Activated naive CD4-positive, alpha-beta T cell treated with anti-CD3 and anti-CD28 coated beads, Interleukin-2, amount 50 U/mL, for 24 hours (primary cell): ENCODE data around the gene BNC2.
"Not testable (repeated sequence)": the region's sequence is repeated elsewhere in the genome, so short reads cannot be mapped to it uniquely, and the experiment has no call there.

Source experiments
- H3K27ac Mint-ChIP-seq: one replicate; pipeline ENCODE4 v1.8.0; 2021; ENCODE audit warnings: mild to moderate bottlenecking, mixed read lengths
- H3K27me3 Mint-ChIP-seq: one replicate; pipeline ENCODE4 v1.8.0; 2021; ENCODE audit warnings: mixed read lengths
- H3K36me3 Mint-ChIP-seq: one replicate; pipeline ENCODE4 v1.8.0; 2021; ENCODE audit warnings: mixed read lengths
- H3K4me1 Mint-ChIP-seq: one replicate; pipeline ENCODE4 v1.8.0; 2021; ENCODE audit warnings: mixed read lengths
- H3K4me3 Mint-ChIP-seq: one replicate; pipeline ENCODE4 v1.8.0; 2021; ENCODE audit warnings: mild to moderate bottlenecking, mixed read lengths
- H3K9me3 Mint-ChIP-seq: one replicate; pipeline ENCODE4 v1.8.0; 2021; ENCODE audit warnings: mixed read lengths

Gene BNC2

DNA sequence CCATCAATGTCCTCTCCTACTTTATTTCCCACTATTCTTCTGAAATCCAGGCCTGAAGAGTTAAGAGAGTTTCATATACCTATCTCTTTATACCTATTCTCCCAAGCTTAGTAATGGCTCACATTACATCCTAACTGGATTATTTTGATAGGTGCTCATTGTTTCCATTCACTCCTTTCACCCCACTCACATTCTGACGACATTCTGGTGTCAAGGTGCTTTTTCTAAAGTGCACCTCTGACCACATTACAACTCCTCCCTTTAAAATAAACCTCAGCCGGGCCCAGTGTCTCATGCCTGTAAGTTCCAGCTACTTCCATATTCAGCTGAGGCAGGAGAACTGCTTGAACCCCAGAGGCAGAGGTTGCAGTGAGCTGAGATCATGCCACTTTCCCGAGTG, 417.1 kb downstream of the BNC2 start:
- no peak overlapping the region for H3K4me3 Mint-ChIP-seq
- peaks cover 2% of the 10 kb centered on the region for H3K27me3 Mint-ChIP-seq
- no peaks in the 10 kb centered on the region for H3K4me1 Mint-ChIP-seq
- peaks cover 9% of the 10 kb centered on the region for H3K9me3 Mint-ChIP-seq
- no peaks in the 10 kb centered on the region for H3K36me3 Mint-ChIP-seq
- no peak overlapping the region for H3K27ac Mint-ChIP-seq

DNA sequence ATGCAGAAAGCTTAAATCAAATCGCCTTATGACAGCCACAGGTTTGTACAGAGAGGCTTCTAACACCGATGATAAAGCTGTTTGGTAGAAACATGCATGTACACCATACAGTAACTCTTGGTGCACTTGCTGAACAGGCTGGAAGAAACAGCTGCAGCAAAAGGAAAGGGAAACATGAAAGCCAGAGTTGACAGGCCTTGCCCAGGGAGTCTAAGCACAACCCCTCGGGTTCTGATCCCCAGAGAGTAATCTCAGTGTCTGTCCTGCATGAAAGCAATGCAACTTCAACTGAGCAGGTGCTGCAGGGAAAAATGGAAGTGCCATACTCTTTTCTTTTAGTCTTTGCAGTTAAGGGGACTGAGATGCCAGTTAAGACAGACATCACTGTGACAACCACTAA, 419.9 kb downstream of the BNC2 start:
- Mint-ChIP-seq H3K36me3 (no peaks in the 10 kb centered on the region), H3K9me3 (peaks cover 5% of the 10 kb centered on the region), H3K4me3 (no peak overlapping the region), H3K4me1 (no peaks in the 10 kb centered on the region), H3K27me3 (peaks cover 2% of the 10 kb centered on the region), H3K27ac (no peak overlapping the region)

GRCh38 chr9:16450043-16450442, 420.4 kb downstream of the BNC2 start:
- Mint-ChIP-seq H3K27ac (no peak overlapping the region), H3K4me3 (no peak overlapping the region), H3K36me3 (no peaks in the 10 kb centered on the region), H3K27me3 (peaks cover 2% of the 10 kb centered on the region), H3K9me3 (peaks cover 5% of the 10 kb centered on the region), H3K4me1 (no peaks in the 10 kb centered on the region)

DNA sequence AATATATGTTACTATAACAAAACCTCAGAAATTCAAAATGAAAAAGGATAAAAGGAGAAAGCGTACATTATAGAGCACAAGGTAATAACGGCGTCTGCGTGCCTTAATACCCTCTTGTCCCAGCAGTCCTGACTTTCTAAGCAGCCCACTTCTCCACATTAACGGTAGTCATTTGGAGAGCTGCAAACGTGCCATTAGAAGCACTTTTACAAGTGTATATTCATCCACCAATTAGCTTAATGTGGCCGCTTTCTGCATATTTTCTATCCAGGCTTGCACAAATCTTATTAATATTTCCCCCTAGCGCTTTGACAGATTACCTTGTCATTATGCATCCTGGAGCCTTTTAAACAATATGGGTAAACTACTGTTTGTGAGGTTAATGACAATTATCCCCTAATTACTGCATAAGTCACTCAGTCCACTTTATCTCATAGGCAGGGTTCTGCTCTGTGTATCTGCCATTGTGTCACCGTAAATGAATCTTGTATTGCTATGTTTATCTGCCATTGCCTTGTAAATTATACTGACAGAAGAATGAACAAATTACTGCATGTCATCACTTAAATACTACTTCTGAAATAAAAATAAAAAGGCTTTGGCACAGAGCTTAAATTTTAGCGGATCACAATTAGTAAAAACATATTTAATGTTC, 421.3 kb downstream of the BNC2 start:
- no peak overlapping the region for H3K4me3 Mint-ChIP-seq

DNA sequence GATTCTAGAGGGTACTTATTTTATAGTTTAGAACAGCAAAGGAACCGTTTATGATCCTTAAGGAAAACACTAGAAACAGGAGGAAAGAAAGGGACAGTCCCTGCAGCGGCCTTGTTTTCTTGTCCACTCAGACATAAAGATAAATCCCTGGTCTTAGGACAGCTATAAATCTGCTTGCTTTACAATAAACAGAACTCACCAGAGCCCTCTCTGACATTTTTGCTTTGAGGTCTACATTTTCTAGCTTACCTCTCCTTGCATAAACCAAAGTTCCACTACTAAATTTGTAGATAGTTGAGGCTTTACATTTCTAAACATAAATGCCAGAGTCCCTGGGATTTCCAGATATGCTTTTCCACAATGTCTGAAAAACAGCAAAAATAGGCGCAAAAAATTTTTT, 422.5 kb downstream of the BNC2 start:
- Mint-ChIP-seq H3K9me3 (peaks cover 5% of the 10 kb centered on the region), H3K27ac (no peak overlapping the region), H3K27me3 (peaks cover 2% of the 10 kb centered on the region), H3K4me3 (no peak overlapping the region), H3K36me3 (no peaks in the 10 kb centered on the region), H3K4me1 (no peaks in the 10 kb centered on the region)

More for the DNA sequence above, 421.3 kb downstream of the BNC2 start:
- Mint-ChIP-seq H3K36me3 (no peaks in the 10 kb centered on the region), H3K27me3 (peaks cover 2% of the 10 kb centered on the region), H3K4me1 (no peaks in the 10 kb centered on the region), H3K9me3 (peaks cover 5% of the 10 kb centered on the region), H3K27ac (no peak overlapping the region)

DNA sequence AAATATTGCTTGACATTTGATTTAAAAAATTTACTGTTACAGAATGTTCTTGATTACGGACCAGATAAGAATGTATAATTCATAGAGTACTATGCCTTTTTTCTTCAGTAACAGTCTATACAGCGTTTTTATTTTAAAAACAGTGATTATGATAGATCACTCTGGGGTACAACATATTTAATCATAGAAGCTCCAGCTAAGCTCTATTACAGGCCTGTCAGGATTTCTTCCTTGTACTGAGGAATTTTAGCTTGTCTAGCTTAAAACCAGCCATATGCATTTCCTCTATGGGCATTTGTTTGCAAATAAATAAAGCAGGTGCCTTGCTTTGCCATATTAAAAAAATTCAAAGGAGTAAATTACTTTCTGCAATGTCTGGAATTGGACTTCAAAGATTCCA, 423.8 kb downstream of the BNC2 start:
- Mint-ChIP-seq H3K27me3 (no peaks in the 10 kb centered on the region), H3K36me3 (no peaks in the 10 kb centered on the region), H3K4me3 (no peak overlapping the region), H3K27ac (no peak overlapping the region), H3K4me1 (no peaks in the 10 kb centered on the region), H3K9me3 (no peaks in the 10 kb centered on the region)

- no peak overlapping the region for H3K4me3 Mint-ChIP-seq
- no peaks in the 10 kb centered on the region for H3K27me3 Mint-ChIP-seq
- no peaks in the 10 kb centered on the region for H3K9me3 Mint-ChIP-seq
- no peak overlapping the region for H3K27ac Mint-ChIP-seq
- H3K36me3 Mint-ChIP-seq: no peaks in the 10 kb centered on the region
- H3K4me1 Mint-ChIP-seq: no peaks in the 10 kb centered on the region
Observed at GRCh38 chr9:16445141-16445920, 425.1 kb downstream of the BNC2 start.

DNA sequence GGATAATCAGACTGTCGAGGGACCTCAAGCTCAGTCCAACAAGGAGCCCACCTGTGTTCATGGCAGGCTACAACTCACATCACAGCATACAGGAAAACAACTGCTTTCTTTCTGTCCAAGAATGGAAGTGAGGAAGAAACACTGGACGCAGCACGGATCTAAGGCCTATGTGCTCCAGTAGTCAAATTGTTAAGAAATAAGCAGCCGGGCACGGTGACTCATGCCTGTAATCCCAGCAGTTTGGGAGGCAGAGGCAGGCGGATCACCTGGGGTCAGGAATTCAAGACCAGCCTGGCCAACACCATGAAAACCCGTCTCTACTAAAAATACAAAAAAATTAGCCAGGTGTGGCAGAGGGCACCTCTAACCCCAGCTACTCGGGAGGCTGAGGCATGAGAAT, 427.8 kb downstream of the BNC2 start:
- H3K4me1 Mint-ChIP-seq: no peaks in the 10 kb centered on the region
- no peak overlapping the region for H3K4me3 Mint-ChIP-seq
- H3K27me3 Mint-ChIP-seq: no peaks in the 10 kb centered on the region
- no peaks in the 10 kb centered on the region for H3K36me3 Mint-ChIP-seq
- no peak overlapping the region for H3K27ac Mint-ChIP-seq
- H3K9me3 Mint-ChIP-seq: no peaks in the 10 kb centered on the region

- Mint-ChIP-seq H3K4me1 (no peaks in the 10 kb centered on the region), H3K4me3 (no peak overlapping the region), H3K27ac (no peak overlapping the region), H3K9me3 (no peaks in the 10 kb centered on the region), H3K36me3 (no peaks in the 10 kb centered on the region), H3K27me3 (no peaks in the 10 kb centered on the region)
Observed at GRCh38 chr9:16441791-16442190, 428.7 kb downstream of the BNC2 start.

- H3K4me3 Mint-ChIP-seq, H3K27ac Mint-ChIP-seq, H3K4me1 Mint-ChIP-seq: not testable (repeated sequence)
Observed at GRCh38 chr9:16438831-16439230, 431.6 kb downstream of the BNC2 start.

DNA sequence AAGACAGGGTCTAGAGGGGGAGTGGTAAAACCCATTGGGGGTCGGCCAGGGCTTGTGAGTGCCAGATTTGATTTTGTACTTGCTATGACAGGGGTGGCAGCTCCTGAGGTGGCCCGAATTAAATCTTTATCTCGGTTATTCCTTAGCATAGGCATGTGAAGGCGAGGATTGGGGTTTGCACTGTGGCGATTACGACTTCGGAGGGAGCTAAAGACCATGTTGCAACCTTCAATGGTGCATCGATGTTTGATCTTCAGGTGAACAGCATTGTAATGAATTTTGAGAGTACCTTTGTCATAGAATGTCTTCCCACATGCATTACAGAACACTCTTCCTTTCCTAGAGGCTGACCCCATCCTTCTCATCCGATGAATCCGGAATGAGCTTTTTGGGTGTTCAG, 433.9 kb downstream of the BNC2 start:
- Mint-ChIP-seq H3K27me3 (no peaks in the 10 kb centered on the region), H3K27ac (no peak overlapping the region), H3K4me1 (no peaks in the 10 kb centered on the region), H3K9me3 (peaks cover 7% of the 10 kb centered on the region), H3K36me3 (no peaks in the 10 kb centered on the region), H3K4me3 (no peak overlapping the region)

More at GRCh38 chr9:16438831-16439230, 431.6 kb downstream of the BNC2 start:
- H3K9me3 Mint-ChIP-seq, H3K27me3 Mint-ChIP-seq, H3K36me3 Mint-ChIP-seq: not testable (repeated sequence)

DNA sequence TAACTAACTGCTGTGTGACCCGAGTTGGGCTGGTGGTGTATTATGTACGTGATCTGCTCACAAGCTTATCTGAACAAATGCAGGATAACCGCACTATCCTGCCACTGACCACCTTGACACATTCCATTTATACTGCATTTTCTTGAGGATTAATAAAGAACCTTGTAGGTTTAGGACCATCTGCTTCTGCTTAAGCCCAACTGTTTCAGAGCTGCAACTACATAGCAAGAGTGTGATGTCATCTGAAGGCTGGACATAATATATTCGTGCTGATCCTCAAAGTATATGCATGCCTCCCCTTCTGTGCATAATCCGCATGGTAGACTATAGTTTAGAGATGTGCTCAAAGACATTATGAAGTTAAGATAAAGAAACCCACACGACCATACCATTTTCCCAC, 435.9 kb downstream of the BNC2 start:
- Mint-ChIP-seq H3K27ac (no peak overlapping the region), H3K36me3 (no peaks in the 10 kb centered on the region), H3K27me3 (no peaks in the 10 kb centered on the region), H3K4me1 (no peaks in the 10 kb centered on the region), H3K4me3 (no peak overlapping the region), H3K9me3 (peaks cover 7% of the 10 kb centered on the region)

GRCh38 chr9:16433494-16433893, 437.0 kb downstream of the BNC2 start:
- Mint-ChIP-seq H3K9me3 (peaks cover 7% of the 10 kb centered on the region), H3K27ac (no peak overlapping the region), H3K4me3 (no peak overlapping the region), H3K36me3 (no peaks in the 10 kb centered on the region), H3K4me1 (no peaks in the 10 kb centered on the region), H3K27me3 (no peaks in the 10 kb centered on the region)

GRCh38 chr9:16431666-16432392, 438.6 kb downstream of the BNC2 start:
- H3K4me1 Mint-ChIP-seq: no peaks in the 10 kb centered on the region
- no peaks in the 10 kb centered on the region for H3K36me3 Mint-ChIP-seq
- no peaks in the 10 kb centered on the region for H3K27me3 Mint-ChIP-seq
- H3K27ac Mint-ChIP-seq: no peak overlapping the region
- peaks cover 7% of the 10 kb centered on the region for H3K9me3 Mint-ChIP-seq
- no peak overlapping the region for H3K4me3 Mint-ChIP-seq

DNA sequence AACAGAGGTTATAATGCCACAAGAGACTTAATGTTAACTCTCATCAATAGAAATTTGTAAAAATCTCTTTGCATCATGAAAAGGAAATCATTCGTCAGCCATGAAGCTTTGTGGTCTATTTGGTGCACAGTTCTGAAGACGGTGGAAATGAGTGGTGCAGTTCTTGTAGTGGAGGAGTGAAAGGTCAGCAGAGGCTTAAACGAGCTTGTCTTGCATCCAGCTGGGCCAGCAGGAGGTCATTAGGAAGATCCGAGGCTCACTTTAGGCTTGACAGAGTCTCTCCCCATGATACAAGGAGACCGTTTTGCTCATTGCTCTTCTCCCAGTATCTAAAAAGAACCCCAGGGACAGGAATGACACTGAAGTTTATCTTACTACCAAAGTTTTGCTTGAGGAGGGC, 440.8 kb downstream of the BNC2 start:
- Mint-ChIP-seq H3K4me1 (no peaks in the 10 kb centered on the region), H3K27me3 (no peaks in the 10 kb centered on the region), H3K9me3 (no peaks in the 10 kb centered on the region), H3K36me3 (no peaks in the 10 kb centered on the region), H3K4me3 (no peak overlapping the region), H3K27ac (no peak overlapping the region)

GRCh38 chr9:16427873-16428427, 442.5 kb downstream of the BNC2 start:
- H3K4me1 Mint-ChIP-seq: no peaks in the 10 kb centered on the region
- H3K9me3 Mint-ChIP-seq: no peaks in the 10 kb centered on the region
- H3K36me3 Mint-ChIP-seq: no peaks in the 10 kb centered on the region
- no peaks in the 10 kb centered on the region for H3K27me3 Mint-ChIP-seq
- H3K27ac Mint-ChIP-seq: no peak overlapping the region
- no peak overlapping the region for H3K4me3 Mint-ChIP-seq
